ENCODE results near the gene PRDX4.

Gene PRDX4

GRCh38 chrX:23692166-23692565 is 24.9 kb downstream of the PRDX4 start:
- TF ChIP-seq CTCF (IDR thresholded peaks at IDR 0.05; ENCODE audit: low read depth, low read length) = no peak
- no peaks in the 10 kb centered on the region for H3K4me1 ChIP-seq
- H3K9me3 ChIP-seq = no peaks in the 10 kb centered on the region
- H3K4me3 ChIP-seq (ENCODE audit: low read depth, low read length) = no peak overlapping the region
- no peaks in the 10 kb centered on the region for H3K36me3 ChIP-seq
- DNase-seq = no peak
- no peaks in the 10 kb centered on the region for H3K27me3 ChIP-seq

GRCh38 chrX:23694606-23695005 is 27.3 kb downstream of the PRDX4 start:
- Histone ChIP-seq H3K27me3 (no peaks in the 10 kb centered on the region), H3K4me1 (no peaks in the 10 kb centered on the region), H3K9me3 (no peaks in the 10 kb centered on the region), H3K4me3 (ENCODE audit: low read depth, low read length) (no peak overlapping the region), H3K36me3 (no peaks in the 10 kb centered on the region)
- DNase-seq = peak; percentile 43
- peak; percentile 51 for TF ChIP-seq CTCF (IDR thresholded peaks at IDR 0.05; ENCODE audit: low read depth, low read length)

GRCh38 chrX:23699636-23700194 is 32.4 kb downstream of the PRDX4 start:
- no peak for TF ChIP-seq CTCF (IDR thresholded peaks at IDR 0.05; ENCODE audit: low read depth, low read length)
- no peaks in the 10 kb centered on the region; the same call in 1 of the 2 replicates for H3K36me3 ChIP-seq
- H3K4me3 ChIP-seq (ENCODE audit: low read depth, low read length) = peak overlapping the region; percentile 47
- H3K4me1 ChIP-seq = no peaks in the 10 kb centered on the region
- H3K27me3 ChIP-seq = no peaks in the 10 kb centered on the region
- H3K9me3 ChIP-seq = no peaks in the 10 kb centered on the region
- DNase-seq = peak; percentile 43

GRCh38 chrX:23704673-23705206 is 37.4 kb downstream of the PRDX4 start:
- DNase-seq = no peak

GRCh38 chrX:23705235-23705634 is 37.9 kb downstream of the PRDX4 start:
- no peaks in the 10 kb centered on the region; the same call in 1 of the 2 replicates for H3K36me3 ChIP-seq
- no peak for TF ChIP-seq CTCF (IDR thresholded peaks at IDR 0.05; ENCODE audit: low read depth, low read length)

More at GRCh38 chrX:23704673-23705206, 37.4 kb downstream of the PRDX4 start:
- no peaks in the 10 kb centered on the region; the same call in 1 of the 2 replicates for H3K36me3 ChIP-seq
- no peaks in the 10 kb centered on the region for H3K27me3 ChIP-seq
- no peak overlapping the region for H3K4me3 ChIP-seq (ENCODE audit: low read depth, low read length)
- no peak for TF ChIP-seq CTCF (IDR thresholded peaks at IDR 0.05; ENCODE audit: low read depth, low read length)
- H3K4me1 ChIP-seq = no peaks in the 10 kb centered on the region
- H3K9me3 ChIP-seq = no peaks in the 10 kb centered on the region

GRCh38 chrX:23720117-23720677 is 52.9 kb downstream of the PRDX4 start:
- Histone ChIP-seq H3K4me3 (ENCODE audit: low read depth, low read length) (no peak overlapping the region), H3K4me1 (no peaks in the 10 kb centered on the region), H3K36me3 (no peaks in the 10 kb centered on the region), H3K27me3 (no peaks in the 10 kb centered on the region), H3K9me3 (no peaks in the 10 kb centered on the region)
- no peak for TF ChIP-seq CTCF (IDR thresholded peaks at IDR 0.05; ENCODE audit: low read depth, low read length)
- no peak for DNase-seq

More at GRCh38 chrX:23705235-23705634, 37.9 kb downstream of the PRDX4 start:
- Histone ChIP-seq H3K9me3 (no peaks in the 10 kb centered on the region), H3K4me1 (no peaks in the 10 kb centered on the region), H3K4me3 (ENCODE audit: low read depth, low read length) (no peak overlapping the region), H3K27me3 (no peaks in the 10 kb centered on the region)
- DNase-seq = no peak
